Amygdala (tissue), 56 donors: ENCODE measurements around the gene TRIM47.

Source experiments
- DNase-seq, 56 donors: peaks; one replicate each; lab custom pipeline; 2025; lab: John Stamatoyannopoulos, UW

The TRIM47 gene

GRCh38 chr17:75878174-75878998, at the start of gene TRIM47:
Gene TRIM47, minus strand, starts transcription at chr17:75878581. Its CDS starts 33 bp downstream, at chr17:75878548.
- DNase-seq: peak in 37 of 56 donors; percentile 31 to 80 (median 53)

GRCh38 chr17:75927286-75927922, 49.0 kb upstream of the TRIM47 start:
- no peak for DNase-seq

- no peak for DNase-seq
These were observed 48.1 kb upstream of the TRIM47 start for GRCh38 chr17:75926456-75926855.

- no peak for DNase-seq
These were observed 47.5 kb upstream of the TRIM47 start for GRCh38 chr17:75925912-75926311.

- no peak for DNase-seq
These were observed 46.7 kb upstream of the TRIM47 start for GRCh38 chr17:75925103-75925502.

- DNase-seq: no peak
These were observed 44.8 kb upstream of the TRIM47 start for GRCh38 chr17:75922963-75923874.

- DNase-seq: no peak
These were observed 44.0 kb upstream of the TRIM47 start for GRCh38 chr17:75922173-75922961.

GRCh38 chr17:75921596-75921995, 43.2 kb upstream of the TRIM47 start:
- DNase-seq: no peak

- DNase-seq: no peak
These were observed 41.7 kb upstream of the TRIM47 start for GRCh38 chr17:75920045-75920560.

GRCh38 chr17:75919611-75920010, 41.2 kb upstream of the TRIM47 start:
- no peak for DNase-seq

- DNase-seq: no peak
These were observed 39.6 kb upstream of the TRIM47 start for GRCh38 chr17:75917917-75918445.

- no peak for DNase-seq
These were observed 38.9 kb upstream of the TRIM47 start for GRCh38 chr17:75917141-75917916.

GRCh38 chr17:75915268-75915667, 36.9 kb upstream of the TRIM47 start:
- no peak for DNase-seq

- no peak for DNase-seq
These were observed 36.4 kb upstream of the TRIM47 start for GRCh38 chr17:75914643-75915267.

GRCh38 chr17:75913537-75914210, 35.3 kb upstream of the TRIM47 start:
- DNase-seq: no peak

GRCh38 chr17:75910699-75911098, 32.3 kb upstream of the TRIM47 start:
- no peak for DNase-seq

GRCh38 chr17:75909812-75910274, 31.5 kb upstream of the TRIM47 start:
- peak in 1 of 56 donors; percentile 2 for DNase-seq
